Keratinocyte (primary cell): ENCODE results near the gene SMAD7. TPM values are rescaled to one million over a fixed set of nuclear protein-coding genes. Genes with fewer than 3 reads are reported as not detected.

Source experiments
- DNase-seq: peaks from one replicate; pipeline ENCODE4 v3.0.0-alpha.2; 2011; ENCODE audit warnings: low read depth, missing footprints, low spot score
- FAIRE-seq: peaks from 2 replicates; lab custom pipeline; 2011; peaks lifted over from hg19 to GRCh38; lab: Jason Lieb, UNC
- H2AFZ ChIP-seq: 2 replicates; pipeline ENCODE4 v1.6.0; 2012; ENCODE audit warnings: low read length, control low read depth, inconsistent platforms; ENCODE audit not compliant: control insufficient read depth
- H3K27ac ChIP-seq: 2 replicates; pipeline ENCODE4 v1.5.1; 2011; ENCODE audit warnings: low read length; ENCODE audit not compliant: control insufficient read depth, insufficient read depth
- H3K27me3 ChIP-seq: 3 replicates; pipeline ENCODE4 v1.6.0; 2011; ENCODE audit warnings: low read length; ENCODE audit not compliant: control insufficient read depth, insufficient read depth; ENCODE audit errors: extremely low read depth
- H3K36me3 ChIP-seq, 2 experiments: 2 replicates in 1 of 2; 3 replicates in 1 of 2; pipeline ENCODE4 v1.5.1; 2011; ENCODE audit warnings: low read length in 2 of 2, mild to moderate bottlenecking in 1 of 2; ENCODE audit not compliant: control insufficient read depth in 2 of 2, insufficient read depth in 2 of 2; ENCODE audit errors: extremely low read depth in 1 of 2
- H3K4me1 ChIP-seq: 3 replicates; pipeline ENCODE4 v1.5.1; 2011; ENCODE audit warnings: low read length; ENCODE audit not compliant: control insufficient read depth, insufficient read depth; ENCODE audit errors: extremely low read depth
- H3K4me2 ChIP-seq: 3 replicates; pipeline ENCODE4 v1.6.0; 2011; ENCODE audit warnings: low read depth, low read length; ENCODE audit not compliant: control insufficient read depth, insufficient read depth; ENCODE audit errors: extremely low read depth
- H3K4me3 ChIP-seq, 3 experiments: fragments of 200-600 bp in 1 of 3; sonication (generic) in 1 of 3; 2 replicates in 2 of 3; 3 replicates in 1 of 3; pipeline ENCODE4 v1.5.1; 2011 to 2016; ENCODE audit warnings: low read length in 3 of 3, mild to moderate bottlenecking in 3 of 3, control low read depth in 2 of 3, inconsistent platforms in 1 of 3, low read depth in 1 of 3, mixed read lengths in 1 of 3, mixed run types in 1 of 3, moderate library complexity in 1 of 3; ENCODE audit not compliant: control insufficient read depth in 2 of 3, insufficient read depth in 2 of 3; ENCODE audit errors: extremely low read depth in 1 of 3
- H3K79me2 ChIP-seq: 2 replicates; pipeline ENCODE4 v1.6.0; 2012; ENCODE audit warnings: low read length; ENCODE audit not compliant: control insufficient read depth, insufficient read depth
- H3K9ac ChIP-seq: 3 replicates; pipeline ENCODE4 v1.6.0; 2011; ENCODE audit warnings: low read length; ENCODE audit not compliant: control insufficient read depth, insufficient read depth; ENCODE audit errors: extremely low read depth
- H3K9me1 ChIP-seq: 3 replicates; pipeline ENCODE4 v1.6.0; 2011; ENCODE audit warnings: low read length; ENCODE audit not compliant: control insufficient read depth, insufficient read depth; ENCODE audit errors: extremely low read depth
- H3K9me3 ChIP-seq: 2 replicates; pipeline ENCODE4 v1.5.1; 2012; ENCODE audit warnings: low read depth, low read length; ENCODE audit not compliant: control insufficient read depth
- H4K20me1 ChIP-seq: 3 replicates; pipeline ENCODE4 v1.6.0; 2011; ENCODE audit warnings: low read length; ENCODE audit not compliant: control insufficient read depth, insufficient read depth; ENCODE audit errors: extremely low read depth
- CTCF ChIP-seq, 3 experiments: IDR thresholded peaks in 1 of 3; conservative IDR thresholded peaks in 1 of 3; optimal IDR thresholded peaks in 1 of 3; 2 replicates in 2 of 3; 3 replicates in 1 of 3; pipeline versions ENCODE3 to v1.5.1; 2011; ENCODE audit warnings: low read length in 3 of 3, mild to moderate bottlenecking in 3 of 3, moderate library complexity in 2 of 3, control low read depth in 1 of 3, inconsistent platforms in 1 of 3; ENCODE audit not compliant: insufficient read depth in 2 of 3; ENCODE audit errors: extremely low read depth in 1 of 3
- EZH2 ChIP-seq: IDR thresholded peaks from one replicate; pipeline ENCODE4 v1.6.1; 2012; ENCODE audit warnings: inconsistent platforms, mild to moderate bottlenecking, low read length, moderate library complexity
- dilution Hi-C: fragments of 300-500 bp; cut with MboI; formaldehyde crosslinking; loops from one replicate; pipeline ENCODE4 v1.7.0; 2020; ENCODE audit warnings: low sequenced_read_pairs; ENCODE audit not compliant: extremely low pct_ligation_motif_present
- polyA plus RNA-seq, 5 experiments: library from polyadenylated mRNA; depleted of rRNA in 3 of 5; stranded (reverse) in 3 of 5; stranded (forward) in 1 of 5; unstranded in 1 of 5; fragments of >200 nt; gene quantifications; 1 replicate in 1 of 5; 2 replicates in 3 of 5; 3 replicates in 1 of 5; pipeline versions ENCODE4 v1.2.1 to v1.2.3, GENCODE V29; 2011 to 2012; ENCODE audit warnings: missing spikeins in 2 of 5, low read depth in 1 of 5, low replicate concordance in 1 of 5

The SMAD7 gene
- polyA plus RNA-seq, 1 donor (not counting 4 experiments of a cell fraction or from before 2014, with no cell fraction given), result 9.5 TPM

- Histone ChIP-seq H3K27me3 (no peaks in the 10 kb centered on the region), H3K9ac (no peak overlapping the region), H3K27ac (peak overlapping the region; percentile 35), H3K36me3 (peaks cover 10 to 11% of the 10 kb centered on the region in 2 experiments), H3K9me1 (peaks cover 3% of the 10 kb centered on the region), H3K4me3 (peak overlapping the region in 2 of 3 experiments; percentile 95 to 97), H3K9me3 (no peaks in the 10 kb centered on the region), H2AFZ (no peak overlapping the region), H3K4me1 (peaks cover 66% of the 10 kb centered on the region), H4K20me1 (peaks cover 14% of the 10 kb centered on the region), H3K4me2 (peak overlapping the region; percentile 98), H3K79me2 (peaks cover 89% of the 10 kb centered on the region)
- dilution Hi-C loops, result no loop called here
- DNase-seq (no peak), FAIRE-seq (peak; percentile 51)
- TF ChIP-seq EZH2 (no peak), CTCF (optimal IDR thresholded peaks at IDR 0.05 in 1 of 3, IDR thresholded peaks at IDR 0.05 in 1 of 3, conservative IDR thresholded peaks at IDR 0.05 in 1 of 3; ENCODE audit: extremely low read depth in 1 of 3, insufficient read depth in 2 of 3, low read length in 3 of 3) (no peak)
These were observed 4.4 kb downstream of the SMAD7 start for GRCh38 chr18:48946329-48946835.

GRCh38 chr18:48945953-48946217, 4.9 kb downstream of the SMAD7 start:
- Histone ChIP-seq H3K4me2 (peak overlapping the region; percentile 98), H3K9me3 (no peaks in the 10 kb centered on the region), H3K4me1 (peaks cover 71% of the 10 kb centered on the region), H3K9me1 (peaks cover 3% of the 10 kb centered on the region), H3K27me3 (no peaks in the 10 kb centered on the region), H3K79me2 (peaks cover 89% of the 10 kb centered on the region), H3K36me3 (peaks cover 13 to 16% of the 10 kb centered on the region in 2 experiments), H3K27ac (no peak overlapping the region), H3K9ac (no peak overlapping the region), H4K20me1 (peaks cover 15% of the 10 kb centered on the region), H3K4me3 (no peak overlapping the region), H2AFZ (no peak overlapping the region)
- DNase-seq, result no peak
- dilution Hi-C loops, result no loop called here
- FAIRE-seq, result no peak
- TF ChIP-seq EZH2, result no peak
- no peak for TF ChIP-seq CTCF (optimal IDR thresholded peaks at IDR 0.05 in 1 of 3, IDR thresholded peaks at IDR 0.05 in 1 of 3, conservative IDR thresholded peaks at IDR 0.05 in 1 of 3; ENCODE audit: extremely low read depth in 1 of 3, insufficient read depth in 2 of 3, low read length in 3 of 3)
